Cardiac muscle cell (in vitro differentiated cells and primary cell): Measurements from ENCODE around the gene RPL22. TPM values are rescaled to one million over a fixed set of nuclear protein-coding genes. Genes with fewer than 3 reads are reported as not detected.
A peak's percentile ranks its signal among the peaks of the same experiment; 100 is the strongest.

ENCODE experiments used
- DNase-seq, 2 donors: peaks; one replicate each; pipeline versions ENCODE4 v3.0.0 to v3.0.0-alpha.2; 2010 to 2017; ENCODE audit warnings: low read depth in 1 of 2, low spot score in 1 of 2
- H3K27ac ChIP-seq: fragments of 200-600 bp; sonication (generic); 2 replicates; pipeline ENCODE4 v1.5.1; 2016
- H3K27me3 ChIP-seq: fragments of 200-600 bp; sonication (generic); 2 replicates; pipeline ENCODE4 v1.6.0; 2016; ENCODE audit warnings: control low read depth
- H3K36me3 ChIP-seq: fragments of 200-600 bp; sonication (generic); 2 replicates; pipeline ENCODE4 v1.5.1; 2016; ENCODE audit warnings: control low read depth
- H3K4me1 ChIP-seq: fragments of 200-600 bp; sonication (generic); 2 replicates; pipeline ENCODE4 v1.8.1; 2017; ENCODE audit warnings: low read depth, mild to moderate bottlenecking, mixed run types
- H3K4me3 ChIP-seq: fragments of 200-600 bp; sonication (generic); 2 replicates; pipeline ENCODE4 v1.5.1; 2016; ENCODE audit warnings: mild to moderate bottlenecking
- H3K9me3 ChIP-seq: fragments of 200-600 bp; sonication (generic); 2 replicates; pipeline ENCODE4 v1.5.1; 2017; ENCODE audit warnings: low read depth, mild to moderate bottlenecking, control low read depth
- polyA plus RNA-seq: library from polyadenylated mRNA; unstranded; fragments of >200 nt; fragmentation: Nextera tagmentation; extraction: Ambion mirVana; gene quantifications from 2 replicates; pipeline ENCODE4 v1.2.1, GENCODE V29; 2016
- total RNA-seq: library from RNA; depleted of rRNA; stranded (reverse); fragments of >200 nt; gene quantifications from 2 replicates; pipeline ENCODE4 v1.2.3, GENCODE V29; 2016
- TF ChIP-seq, protein P1 (sequence below): IDR thresholded peaks from 2 replicates; pipeline ENCODE4 v1.5.1; 2012; ENCODE audit warnings: low read depth, mild to moderate bottlenecking, low read length

The RPL22 gene
- total and polyA plus RNA-seq, 2 experiments from 2014 or later, result 130 to 132 TPM

GRCh38 chr1:6208723-6209660, 9.6 kb upstream of the RPL22 start:
- Histone ChIP-seq H3K4me3 (peak overlapping the region; percentile 17), H3K9me3 (no peaks in the 10 kb centered on the region), H3K36me3 (peaks cover 23% of the 10 kb centered on the region), H3K27me3 (no peaks in the 10 kb centered on the region), H3K27ac (no peak overlapping the region), H3K4me1 (peaks cover 37% of the 10 kb centered on the region)
- DNase-seq, result peak; percentile 51 to 66
- TF ChIP-seq, protein P1, sequence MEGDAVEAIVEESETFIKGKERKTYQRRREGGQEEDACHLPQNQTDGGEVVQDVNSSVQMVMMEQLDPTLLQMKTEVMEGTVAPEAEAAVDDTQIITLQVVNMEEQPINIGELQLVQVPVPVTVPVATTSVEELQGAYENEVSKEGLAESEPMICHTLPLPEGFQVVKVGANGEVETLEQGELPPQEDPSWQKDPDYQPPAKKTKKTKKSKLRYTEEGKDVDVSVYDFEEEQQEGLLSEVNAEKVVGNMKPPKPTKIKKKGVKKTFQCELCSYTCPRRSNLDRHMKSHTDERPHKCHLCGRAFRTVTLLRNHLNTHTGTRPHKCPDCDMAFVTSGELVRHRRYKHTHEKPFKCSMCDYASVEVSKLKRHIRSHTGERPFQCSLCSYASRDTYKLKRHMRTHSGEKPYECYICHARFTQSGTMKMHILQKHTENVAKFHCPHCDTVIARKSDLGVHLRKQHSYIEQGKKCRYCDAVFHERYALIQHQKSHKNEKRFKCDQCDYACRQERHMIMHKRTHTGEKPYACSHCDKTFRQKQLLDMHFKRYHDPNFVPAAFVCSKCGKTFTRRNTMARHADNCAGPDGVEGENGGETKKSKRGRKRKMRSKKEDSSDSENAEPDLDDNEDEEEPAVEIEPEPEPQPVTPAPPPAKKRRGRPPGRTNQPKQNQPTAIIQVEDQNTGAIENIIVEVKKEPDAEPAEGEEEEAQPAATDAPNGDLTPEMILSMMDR, result peak; percentile 56

- H3K27me3 ChIP-seq, result no peaks in the 10 kb centered on the region
- H3K36me3 ChIP-seq, result peaks cover 21% of the 10 kb centered on the region
- DNase-seq, result no peak
- no peaks in the 10 kb centered on the region for H3K9me3 ChIP-seq
- TF ChIP-seq, protein P1, result no peak
- peak overlapping the region; percentile 56 for H3K4me3 ChIP-seq
- H3K4me1 ChIP-seq, result peaks cover 37% of the 10 kb centered on the region
- peak overlapping the region; percentile 99 for H3K27ac ChIP-seq
Observed at GRCh38 chr1:6207921-6208320, 8.5 kb upstream of the RPL22 start.

DNA sequence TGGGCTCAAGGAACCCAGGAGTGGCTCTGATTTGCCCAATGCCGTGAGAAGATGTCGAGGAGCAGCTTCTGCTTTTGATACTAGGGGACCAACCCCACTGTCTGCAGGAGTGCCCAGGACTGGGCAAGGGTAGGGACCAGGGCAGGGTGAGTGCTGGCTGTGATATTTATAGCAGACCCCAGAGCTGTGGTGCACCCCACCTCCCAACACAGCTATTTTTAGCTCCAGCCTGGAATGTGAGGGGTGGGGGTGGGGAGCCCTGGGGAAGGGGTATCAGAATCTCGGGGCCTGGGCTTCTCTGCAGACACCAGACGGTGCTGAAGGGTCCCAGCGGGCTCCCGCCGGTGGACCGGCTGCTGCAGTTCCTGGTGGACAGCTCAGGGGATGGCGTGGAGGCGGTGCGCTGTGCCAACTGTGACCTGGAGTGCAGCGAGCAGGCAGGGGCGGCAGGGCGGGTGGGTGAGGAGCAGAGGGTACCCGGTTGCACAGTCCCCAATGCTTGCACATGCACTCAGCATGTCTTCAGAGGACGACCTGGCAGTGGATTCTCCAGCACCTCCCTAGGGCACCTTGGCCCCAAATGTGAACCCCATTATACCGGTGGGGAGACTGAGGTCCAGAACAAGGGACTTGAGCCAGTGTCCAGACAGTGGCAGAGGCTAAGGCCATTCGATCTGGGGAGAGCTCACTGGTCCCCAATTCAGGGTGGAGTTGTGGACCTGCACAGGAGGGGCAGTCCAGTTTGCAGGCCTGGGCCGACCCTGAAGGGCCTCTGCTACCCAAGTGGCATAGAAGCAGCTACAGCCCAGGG, 7.9 kb upstream of the RPL22 start:
- TF ChIP-seq, protein P1, result no peak
- Histone ChIP-seq H3K4me3 (peak overlapping the region; percentile 56), H3K36me3 (peaks cover 15% of the 10 kb centered on the region), H3K27me3 (no peaks in the 10 kb centered on the region), H3K4me1 (peaks cover 37% of the 10 kb centered on the region), H3K9me3 (no peaks in the 10 kb centered on the region), H3K27ac (peak overlapping the region; percentile 99)
- peak in 1 of 2 donors; percentile 79 for DNase-seq

DNA sequence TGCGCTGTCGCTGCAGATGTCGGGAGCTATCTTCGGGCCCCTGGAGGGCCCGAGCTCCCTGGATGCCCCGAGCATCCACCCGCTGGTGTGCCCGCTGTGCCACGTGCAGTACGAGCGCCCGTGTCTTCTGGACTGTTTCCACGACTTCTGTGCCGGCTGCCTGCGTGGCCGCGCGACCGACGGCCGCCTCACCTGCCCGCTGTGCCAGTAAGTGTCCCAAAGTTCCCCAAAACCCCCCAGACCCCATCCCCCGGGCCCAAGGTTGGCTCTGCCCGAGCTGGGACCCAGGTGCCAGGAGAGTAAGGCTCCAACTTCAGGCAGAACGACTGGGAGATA, 7.1 kb upstream of the RPL22 start:
- Histone ChIP-seq H3K4me1 (peaks cover 37% of the 10 kb centered on the region), H3K36me3 (peaks cover 7% of the 10 kb centered on the region), H3K9me3 (no peaks in the 10 kb centered on the region), H3K27ac (peak overlapping the region; percentile 99), H3K27me3 (no peaks in the 10 kb centered on the region), H3K4me3 (peak overlapping the region; percentile 56)
- TF ChIP-seq, protein P1, result no peak
- DNase-seq, result no peak

DNA sequence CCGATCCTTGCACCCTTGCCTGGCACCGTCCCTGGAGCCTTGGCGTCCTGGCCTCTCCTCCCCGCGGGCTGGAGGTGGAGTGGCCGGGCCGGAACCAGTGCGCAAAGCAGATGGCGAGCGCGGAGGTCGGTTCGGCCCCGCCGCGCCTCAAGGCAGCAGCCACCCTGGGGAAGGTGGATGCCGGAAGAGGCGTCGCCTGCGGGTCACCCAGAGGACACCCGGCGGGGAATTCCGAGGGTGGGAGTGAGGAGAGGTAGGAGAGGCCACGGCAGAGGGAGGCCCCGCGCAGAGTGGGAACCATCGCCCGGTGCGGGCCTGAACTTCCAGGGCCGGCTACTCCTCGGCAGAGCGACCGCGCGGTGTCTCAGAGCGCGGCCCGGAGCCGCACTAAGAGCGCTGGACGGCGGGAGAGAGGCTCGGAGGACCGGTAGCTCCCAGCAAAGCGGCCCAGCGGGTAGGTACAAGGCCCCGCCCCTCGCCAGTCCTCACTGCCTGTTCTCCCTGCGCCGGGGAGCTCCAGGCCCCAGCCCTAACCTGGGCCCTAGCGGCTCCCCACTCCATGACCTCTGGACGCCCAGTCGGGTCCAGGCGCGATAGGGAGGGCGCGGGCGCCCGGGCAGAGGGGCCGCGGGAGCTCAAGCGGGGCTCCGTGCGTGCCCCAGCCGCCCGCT, 6.6 kb upstream of the RPL22 start, which contains the start of gene RNF207:
Gene RNF207, plus strand, starts transcription at position 271 of the 671 bp plus-strand sequence. CDS start 417 bp downstream, outside the sequence.
- Histone ChIP-seq H3K9me3 (no peaks in the 10 kb centered on the region), H3K27ac (peak within 1 kb of the TSS; percentile 99), H3K4me3 (peak within 1 kb of the TSS; percentile 56), H3K4me1 (peaks cover 37% of the 10 kb centered on the region), H3K27me3 (no peaks in the 10 kb centered on the region), H3K36me3 (peaks cover 2% of the 10 kb centered on the region)
- DNase-seq, result peak; percentile 81 to 93
- TF ChIP-seq, protein P1, result no peak
